NCI-H2081 treated with DMSO at 0.1 percent for 48 hours (cell line): ENCODE results near the gene CREB3L1.

Experiments
- DNase-seq: peaks from one replicate; lab custom pipeline; 2025; lab: John Stamatoyannopoulos, UW

Gene CREB3L1

GRCh38 chr11:46346886-46347636 is 69.6 kb downstream of the CREB3L1 start, which contains the start of gene DGKZ:
Gene DGKZ (plus strand): TSS chr11:46347463. CDS start chr11:46347660, 197 bp downstream.
- no peak for DNase-seq

DNA sequence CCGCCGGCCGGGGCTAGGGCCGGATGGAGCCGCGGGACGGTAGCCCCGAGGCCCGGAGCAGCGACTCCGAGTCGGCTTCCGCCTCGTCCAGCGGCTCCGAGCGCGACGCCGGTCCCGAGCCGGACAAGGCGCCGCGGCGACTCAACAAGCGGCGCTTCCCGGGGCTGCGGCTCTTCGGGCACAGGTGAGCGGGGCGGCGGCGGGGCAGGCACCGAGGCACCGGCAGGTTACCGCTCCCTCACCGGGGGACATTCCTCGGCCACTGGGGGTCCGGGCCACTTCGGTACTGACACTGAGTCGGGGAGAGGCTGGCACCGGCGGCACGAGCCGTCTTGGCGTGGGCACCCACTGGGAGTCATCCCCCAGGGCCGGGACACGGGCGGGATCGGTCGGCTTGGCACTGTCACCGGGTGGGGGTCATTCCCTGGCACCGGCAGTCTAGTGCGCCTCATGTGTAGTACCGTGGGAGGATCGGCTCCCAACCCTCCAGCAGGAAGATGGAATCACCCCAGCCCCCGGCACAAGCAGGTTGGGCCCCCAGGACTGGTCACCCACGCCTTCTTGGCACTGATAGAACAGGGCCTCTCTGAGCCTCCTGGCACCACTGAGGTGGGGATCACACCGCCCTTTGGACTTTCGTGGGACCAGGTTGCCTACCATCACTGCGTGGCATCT is 70.3 kb downstream of the CREB3L1 start:
- DNase-seq: no peak

- no peak for DNase-seq
These were observed 71.3 kb downstream of the CREB3L1 start for GRCh38 chr11:46348566-46349401.

- DNase-seq: no peak
These were observed 73.2 kb downstream of the CREB3L1 start for GRCh38 chr11:46350695-46351094.

- DNase-seq: no peak
These were observed 73.7 kb downstream of the CREB3L1 start for GRCh38 chr11:46351148-46351547.

DNA sequence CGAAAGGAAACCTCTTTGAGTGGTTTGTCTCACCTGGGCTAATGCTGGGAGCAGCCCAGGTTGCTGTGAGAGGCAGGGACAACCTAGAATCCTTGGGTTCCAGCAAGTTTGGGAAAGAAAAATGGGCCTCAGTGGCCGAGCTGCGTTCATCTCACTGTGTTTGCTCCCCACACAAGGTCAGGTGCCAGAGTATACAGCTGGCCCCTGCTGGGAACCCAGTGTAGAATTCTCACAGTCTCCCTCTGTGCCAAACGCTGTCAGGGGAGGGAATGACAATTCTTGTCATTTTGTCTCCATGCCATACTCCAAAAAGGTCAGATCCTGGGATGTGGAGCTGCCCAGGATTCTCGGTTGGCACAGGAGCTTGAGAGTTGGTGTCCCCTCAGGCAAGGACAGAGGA is 74.1 kb downstream of the CREB3L1 start:
- no peak for DNase-seq

DNA sequence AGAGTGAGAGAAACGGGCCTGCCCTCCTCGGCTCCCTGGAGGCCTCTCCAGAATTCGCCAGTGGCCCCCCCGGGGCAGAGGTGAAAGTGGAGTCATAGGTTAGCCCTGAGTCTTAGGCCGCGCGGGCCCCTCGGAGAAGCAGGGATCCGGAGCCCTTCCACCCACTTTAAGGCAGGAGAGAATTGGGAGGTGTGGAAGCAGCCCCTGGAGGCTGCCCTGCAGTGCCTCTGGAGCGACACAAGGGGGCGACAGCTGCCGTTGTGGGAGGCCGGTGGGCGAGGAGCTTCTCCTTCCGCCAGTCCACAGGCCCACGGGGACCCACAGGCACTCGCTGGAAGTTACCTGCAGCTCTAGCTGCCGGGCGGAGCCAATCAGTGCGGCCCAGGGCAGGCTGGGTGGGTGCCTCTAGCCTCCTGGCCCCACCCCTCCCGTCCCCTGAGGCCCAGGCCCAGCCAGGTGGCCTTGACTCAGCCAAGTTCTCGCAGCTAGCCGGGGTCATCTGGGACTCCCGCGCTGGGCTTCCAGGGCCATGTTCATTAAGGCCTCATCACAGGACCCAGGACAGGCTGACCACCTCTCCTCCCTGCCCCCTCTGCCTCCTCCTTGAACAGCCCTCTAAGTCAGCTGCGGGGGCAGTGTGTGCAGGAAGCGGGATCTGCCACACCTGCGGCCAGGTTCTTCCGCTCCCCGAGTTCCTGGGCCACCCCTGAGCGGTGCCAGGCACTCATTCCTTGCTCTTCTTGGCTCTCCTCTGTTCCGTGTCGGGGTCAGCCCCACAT is 74.8 kb downstream of the CREB3L1 start:
- DNase-seq: no peak

DNA sequence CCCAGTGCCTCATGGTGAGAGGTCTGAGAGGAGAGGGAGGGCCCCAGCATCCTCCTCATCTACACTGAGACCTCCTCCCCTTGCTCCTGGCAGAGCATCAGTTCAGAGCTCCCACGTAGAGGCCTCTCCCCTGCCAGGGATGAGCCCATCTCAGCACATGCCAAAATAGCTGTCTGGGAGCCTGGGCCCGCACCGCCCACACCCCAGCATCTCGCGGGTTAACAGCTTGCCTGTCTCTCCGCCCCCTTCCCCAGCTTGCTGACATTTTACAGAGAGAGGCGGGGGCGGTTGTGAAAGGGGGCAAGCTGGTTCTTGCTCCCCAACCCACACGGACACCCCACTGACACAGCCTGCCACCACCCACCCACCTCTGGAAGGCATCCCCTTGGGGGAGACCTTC is 76.2 kb downstream of the CREB3L1 start:
- DNase-seq: no peak

DNA sequence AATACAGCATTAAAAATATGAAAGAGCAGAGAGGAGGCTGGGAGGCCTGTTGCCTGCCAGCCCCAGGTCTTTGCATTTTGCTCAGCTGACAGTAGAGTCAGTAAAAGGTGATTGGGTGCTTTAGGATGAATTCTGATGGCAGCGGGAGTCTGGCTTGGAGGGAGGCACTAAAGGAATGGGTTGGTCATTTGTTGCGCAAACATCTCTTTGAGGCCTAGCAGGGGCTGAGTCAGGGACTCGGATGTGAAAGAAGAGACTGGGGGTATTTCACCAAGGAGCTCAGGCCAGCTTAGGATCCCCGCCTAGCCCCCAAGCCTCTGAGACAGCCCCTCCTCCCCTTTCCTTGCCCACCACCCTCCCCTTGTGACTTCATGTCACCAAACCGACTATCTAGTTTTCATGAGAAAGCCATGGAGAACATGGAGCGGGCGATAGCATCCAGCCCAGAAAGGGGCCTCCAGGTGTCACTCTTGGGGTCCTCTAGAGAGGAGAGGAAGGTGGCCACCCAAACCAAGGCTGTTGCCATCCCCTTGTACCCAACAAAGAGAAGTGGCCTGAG is 79.5 kb downstream of the CREB3L1 start:
- no peak for DNase-seq

GRCh38 chr11:46357483-46357936 is 80.0 kb downstream of the CREB3L1 start:
- peak; percentile 65 for DNase-seq

DNA sequence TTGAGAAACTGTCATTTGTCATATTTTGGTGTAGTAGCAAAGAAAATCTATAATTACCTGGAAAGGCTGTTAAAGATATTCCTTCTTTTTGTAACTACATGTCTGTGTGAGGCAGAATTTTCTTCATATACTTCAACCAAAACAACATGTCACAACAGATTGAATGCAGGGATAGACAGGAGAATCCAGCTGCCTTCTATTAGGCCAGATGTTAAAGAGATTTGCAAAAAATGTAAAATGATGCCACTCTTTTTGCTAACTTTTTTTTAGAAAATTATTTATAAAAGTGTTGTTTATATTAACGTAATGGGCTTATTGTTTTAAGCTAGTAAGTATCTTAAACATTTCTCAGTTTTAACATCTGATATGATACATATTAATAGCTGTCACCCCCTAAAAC is 82.5 kb downstream of the CREB3L1 start:
- DNase-seq: no peak

DNA sequence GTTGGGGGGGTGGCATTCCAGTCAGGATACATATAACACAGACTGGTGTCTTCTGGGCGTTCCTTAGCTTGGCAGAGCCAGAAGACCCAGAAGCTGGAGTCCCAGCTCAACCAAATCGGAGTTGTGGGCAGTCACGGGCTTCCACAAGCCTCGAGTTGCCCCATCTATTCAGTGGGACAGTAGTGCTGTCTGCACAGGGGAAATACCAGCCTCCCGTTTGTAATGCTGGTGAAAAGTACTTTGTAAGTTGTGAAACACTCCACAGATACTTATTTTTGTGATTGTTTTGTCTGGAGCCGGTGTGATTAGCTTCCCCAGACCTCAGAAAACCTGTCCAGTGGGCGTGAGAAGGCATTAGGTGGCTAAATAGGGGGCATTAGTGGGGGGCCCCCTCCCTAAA is 83.4 kb downstream of the CREB3L1 start:
- no peak for DNase-seq

DNA sequence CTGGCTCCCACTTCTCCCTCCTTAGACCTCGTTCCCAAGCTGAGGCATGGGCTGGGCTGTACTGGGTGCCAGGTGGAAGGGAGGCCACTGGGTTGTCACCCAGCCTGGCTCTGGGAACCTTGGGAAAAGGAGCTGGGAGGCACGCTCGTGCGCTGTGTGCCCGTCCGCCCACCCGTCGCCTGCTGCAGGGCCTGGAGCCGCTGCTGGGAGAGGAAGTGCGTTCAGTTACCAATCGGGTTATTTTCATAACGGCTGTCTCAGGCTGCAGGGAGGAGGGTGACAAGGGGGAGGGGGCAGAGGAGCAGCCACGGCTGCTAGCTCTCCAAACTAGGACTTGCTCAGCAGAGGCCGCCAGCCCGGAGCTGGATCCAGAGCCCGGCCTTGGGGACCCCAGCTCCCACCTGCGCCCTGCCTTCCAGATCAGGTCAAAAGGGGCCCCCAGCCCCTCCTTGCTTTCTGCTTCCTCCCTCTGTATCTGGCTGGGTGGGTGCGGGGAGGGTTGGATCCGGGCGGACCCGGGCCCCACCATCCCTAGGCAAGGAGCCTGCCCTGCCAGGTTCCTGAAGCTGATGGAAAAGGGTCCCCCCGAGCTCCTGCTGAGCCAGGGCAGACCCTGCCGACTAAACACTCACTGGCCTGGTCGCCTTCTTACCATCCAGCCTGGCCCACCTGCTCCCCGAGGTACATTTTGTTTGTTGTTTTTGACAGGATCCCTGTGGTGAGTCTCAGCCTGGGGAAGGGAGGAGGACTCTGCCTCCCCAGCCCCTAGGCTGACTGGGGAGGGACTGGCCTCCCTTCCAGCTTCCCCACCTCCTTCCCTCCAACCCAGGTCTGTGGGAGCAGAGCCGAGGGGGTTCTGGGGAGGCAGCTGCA is 84.1 kb downstream of the CREB3L1 start:
- DNase-seq: peak; percentile 54

GRCh38 chr11:46362156-46363030 is 84.9 kb downstream of the CREB3L1 start:
- no peak for DNase-seq

DNA sequence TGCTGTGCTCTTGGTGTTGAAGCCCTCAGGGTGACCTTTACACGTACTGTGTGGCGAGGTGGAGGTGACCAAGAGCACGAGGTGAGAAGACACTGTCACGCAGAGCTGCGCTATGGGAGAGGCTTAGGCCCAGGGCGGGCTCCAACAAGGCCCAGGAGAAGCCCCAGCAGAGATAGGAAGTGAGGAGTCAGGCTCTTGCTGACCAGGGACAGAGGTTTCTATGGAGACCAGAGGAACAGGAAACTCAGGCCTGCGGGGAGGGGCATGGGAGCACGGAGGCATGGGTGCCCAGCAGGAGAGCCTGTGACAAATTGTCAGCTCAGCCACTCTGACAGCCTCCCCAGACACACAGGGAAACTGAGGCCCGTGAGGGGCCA is 85.6 kb downstream of the CREB3L1 start:
- DNase-seq: no peak

DNA sequence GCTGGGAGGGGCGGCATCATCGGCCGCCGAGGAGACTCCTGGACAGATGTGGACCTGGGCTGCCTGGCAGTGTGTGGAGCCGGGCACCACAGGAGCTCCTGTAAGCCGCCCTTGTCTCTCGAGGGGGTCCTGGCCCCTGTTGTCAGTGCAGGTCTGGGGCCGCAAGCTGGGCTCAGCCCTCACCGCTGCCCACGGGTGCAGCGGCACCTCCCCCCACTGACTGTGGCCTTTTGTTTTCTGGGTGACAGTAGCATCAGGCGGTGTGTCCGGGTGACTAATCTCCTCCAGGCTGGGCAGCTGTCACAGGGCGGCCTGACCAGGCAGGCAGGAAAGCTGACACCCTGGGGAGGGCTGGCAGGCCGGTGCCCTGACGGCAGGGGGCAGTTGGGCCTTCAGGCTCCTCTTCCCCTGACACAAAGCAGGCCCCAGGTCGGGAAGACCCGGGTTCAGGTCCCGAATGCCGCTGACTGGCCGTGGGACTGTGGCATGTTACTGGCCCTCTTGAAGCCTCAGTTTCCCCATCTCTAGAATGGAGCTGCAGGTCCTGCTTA is 86.1 kb downstream of the CREB3L1 start:
- no peak for DNase-seq

- no peak for DNase-seq
These were observed 86.6 kb downstream of the CREB3L1 start for GRCh38 chr11:46364056-46364455.

DNA sequence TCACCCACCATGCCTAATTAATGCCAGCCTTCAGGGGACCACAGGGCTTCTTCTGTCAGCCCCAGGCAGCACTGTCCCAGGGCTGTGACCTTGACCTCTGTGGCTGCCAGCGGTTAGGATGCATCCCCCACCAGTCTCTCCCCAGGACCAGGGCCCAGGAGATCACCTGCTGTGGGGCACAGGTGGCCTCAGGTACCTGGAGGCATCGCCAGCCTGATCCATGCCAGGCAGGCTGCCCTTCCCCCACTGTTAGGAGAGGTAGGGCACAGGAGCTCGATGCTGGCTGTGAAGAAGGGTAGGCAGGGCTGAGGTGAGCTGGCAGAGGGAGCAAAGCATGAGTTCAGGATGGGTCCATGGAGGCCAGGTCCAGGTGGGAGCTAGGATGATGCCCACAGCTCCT is 87.3 kb downstream of the CREB3L1 start:
- DNase-seq: no peak

GRCh38 chr11:46366260-46366659 is 88.8 kb downstream of the CREB3L1 start:
- DNase-seq: no peak
